Spinal cord (tissue), 4 donors: Measurements from ENCODE around the gene GJA8. TPM values are rescaled to one million over a fixed set of nuclear protein-coding genes. Genes with fewer than 3 reads are reported as not detected.

Experiments used
- polyA plus RNA-seq, 2 donors: library from polyadenylated mRNA; unstranded; fragments of 120-200 nt; gene quantifications; one replicate each; pipeline ENCODE4 v1.2.1, GENCODE V29; 2013; ENCODE audit not compliant: insufficient read length in 2 of 2
- total RNA-seq, 2 donors: library from RNA; depleted of rRNA in 1 of 2; stranded (reverse); fragments of 120-200 nt in 1 of 2; fragments of >200 nt in 1 of 2; gene quantifications; one replicate each; pipeline versions ENCODE4 v1.2.3 to v1.2.4, GENCODE V29; 2013 to 2014

Gene GJA8
- total and polyA plus RNA-seq, 4 donors: not detected

Other genes with a start within 250 kb of the GJA8 start
- 10 to 100 TPM; 12.1 to 16.2 TPM for gene ACP6, start 232.3 kb upstream of the GJA8 start, total RNA-seq
- gene ACP6, start 232.3 kb upstream of the GJA8 start, polyA plus RNA-seq: 10 to 100 TPM; 13.0 to 15.6 TPM
- gene GJA5, start 142.2 kb upstream of the GJA8 start, total RNA-seq: 10 to 100 TPM in 1 of 2 donors, 1 to 10 TPM in 1; 3.5 to 27.5 TPM
- gene GJA5, start 142.2 kb upstream of the GJA8 start, polyA plus RNA-seq: 1 to 10 TPM; 5.5 to 6.7 TPM
- gene GPR89B, start 25.6 kb downstream of the GJA8 start, total RNA-seq: 10 to 100 TPM; 24.6 to 35.7 TPM
- gene GPR89B, start 25.6 kb downstream of the GJA8 start, polyA plus RNA-seq: 10 to 100 TPM; 21.0 to 23.4 TPM
- 10 to 100 TPM in 1 of 2 donors, 1 to 10 TPM in 1; 7.6 to 15.9 TPM for gene NBPF11, start 249.5 kb downstream of the GJA8 start, total RNA-seq
- 10 to 100 TPM; 17.9 to 22.7 TPM for gene NBPF11, start 249.5 kb downstream of the GJA8 start, polyA plus RNA-seq